Transverse colon (tissue), 4 donors: ENCODE data around the gene EME1. TPM values are rescaled to one million over a fixed set of nuclear protein-coding genes. Genes with fewer than 3 reads are reported as not detected.

Experiments used
- DNase-seq: peaks from one replicate; pipeline ENCODE4 v3.0.0-alpha.2; 2019
- H3K27ac ChIP-seq, 4 donors: fragments of 200-600 bp; sonication (generic); 2 replicates each; pipeline ENCODE4 v1.5.1; 2016 to 2018; ENCODE audit warnings: inconsistent platforms in 4 of 4
- H3K27me3 ChIP-seq: fragments of 200-600 bp; sonication (generic); 2 replicates; pipeline ENCODE4 v1.5.1; 2017; ENCODE audit warnings: inconsistent platforms
- H3K36me3 ChIP-seq, 4 donors: fragments of 200-600 bp; sonication (generic); 2 replicates each; pipeline ENCODE4 v1.5.1; 2017 to 2019; ENCODE audit warnings: inconsistent platforms in 4 of 4
- H3K4me1 ChIP-seq, 4 donors: fragments of 200-600 bp; sonication (generic); 2 replicates each; pipeline ENCODE4 v1.5.1; 2017 to 2020; ENCODE audit warnings: inconsistent platforms in 4 of 4
- H3K4me3 ChIP-seq, 4 donors: fragments of 200-600 bp; sonication (generic); 1 replicate in 1 of 4; 2 replicates in 3 of 4; pipeline versions ENCODE4 v1.5.1 to v1.6.1; 2017 to 2019; ENCODE audit warnings: inconsistent platforms in 4 of 4
- H3K9me3 ChIP-seq, 2 donors: fragments of 200-600 bp; sonication (generic); 2 replicates each; pipeline ENCODE4 v1.5.1; 2017 to 2019; ENCODE audit warnings: inconsistent platforms in 2 of 2
- CTCF ChIP-seq, 5 experiments: fragments of 200-600 bp in 3 of 5; fragments of 450-650 bp in 2 of 5; sonication (generic) in 3 of 5; IDR thresholded peaks; 1 replicate in 2 of 5; 2 replicates in 3 of 5; pipeline ENCODE4 v1.5.1; 2016 to 2017; ENCODE audit warnings: antibody characterized with exemption in 5 of 5, inconsistent platforms in 3 of 5, mild to moderate bottlenecking in 2 of 5, moderate library complexity in 1 of 5
- EP300 ChIP-seq: sonication (generic); formaldehyde crosslinking; IDR thresholded peaks from one replicate; pipeline ENCODE4 v1.6.1; 2017; ENCODE audit warnings: antibody characterized with exemption, low read depth
- POLR2A ChIP-seq: fragments of 450-650 bp; IDR thresholded peaks from one replicate; pipeline ENCODE4 v1.6.1; 2016; ENCODE audit warnings: antibody characterized with exemption, mild to moderate bottlenecking, moderate library complexity
- POLR2AphosphoS5 ChIP-seq, 3 donors: sonication (generic); formaldehyde crosslinking; IDR thresholded peaks; one replicate each; pipeline ENCODE4 v1.6.1; 2016; ENCODE audit warnings: antibody characterized with exemption in 3 of 3
- WGBS, 2 donors: methylation state at CpG; one replicate each; pipeline ENCODE4 v1.1.5; 2018; ENCODE audit warnings: low coverage in 1 of 2; 5-methylcytosine and 5-hydroxymethylcytosine counted together
- in situ Hi-C, 4 donors: fragments of 200-750 bp; cut with MboI; loops; one replicate each; pipeline versions ENCODE4 v1.15.0 to v1.15.1; 2017; ENCODE audit warnings: low sequenced_read_pairs in 3 of 4, low pct_ligation_motif_present in 1 of 4, low pct_unique_long_range_greater_than_20kb in 1 of 4
- intact Hi-C: fragments of 100-400 bp; cut with DNase I; formaldehyde crosslinking; loops from one replicate; pipeline ENCODE4 v1.15.1; 2023; ENCODE audit warnings: low total_unique reads
- total RNA-seq, 4 donors: library from RNA; depleted of rRNA; stranded (reverse); fragments of >200 nt; gene quantifications; one replicate each; pipeline ENCODE4 v1.1.0, GENCODE V29; 2016

EME1 gene
- total RNA-seq, 4 donors from 2014 or later = 1.4 to 1.6 TPM; not detected in 2

GRCh38 chr17:50358177-50358576, 14.9 kb upstream of the EME1 start:
- no peak for DNase-seq
- in situ Hi-C loops (no loop called here), intact Hi-C loops (no loop called here)
- Histone ChIP-seq H3K9me3 (no peaks in the 10 kb centered on the region), H3K27ac (no peak overlapping the region), H3K36me3 (peaks cover 0 to 23% (median 11%) of the 10 kb centered on the region in 4 donors), H3K27me3 (no peaks in the 10 kb centered on the region), H3K4me1 (peaks cover 0 to 7% (median 6%) of the 10 kb centered on the region in 4 donors), H3K4me3 (no peak overlapping the region)
- no peak for TF ChIP-seq POLR2A
- TF ChIP-seq CTCF (IDR thresholded peaks at IDR 0.05) = no peak
- TF ChIP-seq POLR2AphosphoS5 (IDR thresholded peaks at IDR 0.05) = no peak
- TF ChIP-seq EP300 = no peak
- 96% methylated on average over 17 of the region's 17 CpGs; no CpG with 5 or more reads in 1 of the 2 donors for WGBS, 2 donors

GRCh38 chr17:50359005-50359699, 13.9 kb upstream of the EME1 start:
- no peak overlapping the region for H3K4me3 ChIP-seq
- DNase-seq = no peak
- peaks cover 0 to 7% (median 6%) of the 10 kb centered on the region in 4 donors for H3K4me1 ChIP-seq
- H3K27ac ChIP-seq = no peak overlapping the region
- TF ChIP-seq EP300 = no peak
- no peak for TF ChIP-seq POLR2A
- TF ChIP-seq POLR2AphosphoS5 (IDR thresholded peaks at IDR 0.05) = no peak
- TF ChIP-seq CTCF (IDR thresholded peaks at IDR 0.05) = no peak
- in situ Hi-C loops = no loop called here
- peaks cover 0 to 23% (median 8%) of the 10 kb centered on the region in 4 donors for H3K36me3 ChIP-seq
- WGBS, 2 donors = 83 to 84% methylated on average over 2 to 5 of the region's 5 CpGs
- H3K27me3 ChIP-seq = no peaks in the 10 kb centered on the region
- no peaks in the 10 kb centered on the region for H3K9me3 ChIP-seq
- intact Hi-C loops = no loop called here

- Histone ChIP-seq H3K4me3 (no peak overlapping the region), H3K27me3 (no peaks in the 10 kb centered on the region), H3K36me3 (peaks cover 0 to 20% (median 8%) of the 10 kb centered on the region in 4 donors), H3K27ac (no peak overlapping the region), H3K4me1 (peaks cover 0 to 7% (median 6%) of the 10 kb centered on the region in 4 donors), H3K9me3 (no peaks in the 10 kb centered on the region)
- TF ChIP-seq CTCF (IDR thresholded peaks at IDR 0.05) = no peak
- TF ChIP-seq EP300 = no peak
- no peak for TF ChIP-seq POLR2AphosphoS5 (IDR thresholded peaks at IDR 0.05)
- no peak for TF ChIP-seq POLR2A
- in situ Hi-C loops = no loop called here
- intact Hi-C loops = no loop called here
- WGBS, 2 donors = 75 to 79% methylated on average over 1 to 14 of the region's 14 CpGs
- no peak for DNase-seq
These were observed 13.0 kb upstream of the EME1 start for GRCh38 chr17:50359998-50360461.

- no peaks in the 10 kb centered on the region for H3K27me3 ChIP-seq
- 84 to 85% methylated on average over 4 to 11 of the region's 11 CpGs for WGBS, 2 donors
- in situ Hi-C loops (no loop called here), intact Hi-C loops (no loop called here)
- TF ChIP-seq POLR2A = no peak
- TF ChIP-seq EP300 = no peak
- no peak for TF ChIP-seq CTCF (IDR thresholded peaks at IDR 0.05)
- no peak for TF ChIP-seq POLR2AphosphoS5 (IDR thresholded peaks at IDR 0.05)
- DNase-seq = no peak
- H3K4me3 ChIP-seq = no peak overlapping the region
- no peaks in the 10 kb centered on the region for H3K9me3 ChIP-seq
- H3K36me3 ChIP-seq = peaks cover 0 to 17% (median 8%) of the 10 kb centered on the region in 4 donors
- H3K4me1 ChIP-seq = peaks cover 0 to 7% (median 6%) of the 10 kb centered on the region in 4 donors
- no peak overlapping the region for H3K27ac ChIP-seq
These were observed 12.4 kb upstream of the EME1 start for GRCh38 chr17:50360486-50361115.
